ENCODE results near the gene SHB. TPM values are rescaled to one million over a fixed set of nuclear protein-coding genes. Genes with fewer than 3 reads are reported as not detected.

The SHB gene
- total RNA-seq, 4 donors from 2014 or later = 9.7 to 17.5 (median 14.2) TPM

DNA sequence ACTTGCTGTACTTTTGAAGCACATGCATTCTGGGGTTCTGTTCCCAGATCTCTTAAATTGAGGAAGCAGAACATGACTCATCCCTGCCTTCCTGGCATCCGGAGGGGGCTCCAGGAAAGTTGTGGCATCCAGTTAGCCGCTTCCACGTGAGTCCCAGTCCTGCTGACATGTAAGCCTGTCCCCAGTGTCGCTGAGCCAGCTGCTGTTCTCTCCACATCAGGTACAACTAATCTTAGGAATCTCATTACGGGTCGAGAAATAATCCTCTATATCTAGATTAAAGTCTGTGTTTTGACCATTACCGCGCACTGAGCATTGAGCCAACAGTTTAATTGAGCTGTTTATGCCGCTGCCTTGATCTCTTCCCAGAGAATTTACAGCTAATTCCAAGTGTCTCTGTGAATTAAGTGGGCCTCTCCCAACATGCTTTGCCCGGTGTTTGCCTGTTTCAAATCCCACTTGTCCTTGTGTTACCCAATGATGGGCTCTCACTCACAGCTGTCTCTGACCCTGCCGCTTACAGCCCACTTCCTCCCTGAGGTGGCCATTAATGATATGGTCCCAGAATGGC lies 10.5 kb upstream of the SHB start:
- Histone ChIP-seq H3K9me3 (no peaks in the 10 kb centered on the region), H3K36me3 (no peaks in the 10 kb centered on the region), H3K27me3 (no peaks in the 10 kb centered on the region), H3K4me3 (no peak overlapping the region), H3K27ac (peak overlapping the region in 1 of 4 donors; percentile 37), H3K4me1 (no peaks in the 10 kb centered on the region)
- ATAC-seq = peak; percentile 49
- no peak for TF ChIP-seq EP300 (IDR thresholded peaks at IDR 0.05)
- peak; percentile 27 for TF ChIP-seq POLR2AphosphoS5 (IDR thresholded peaks at IDR 0.05)
- WGBS, 2 donors (ENCODE audit: low coverage in 1 of 2) = 74 to 81% methylated on average over 5 to 7 of the region's 11 CpGs

DNA sequence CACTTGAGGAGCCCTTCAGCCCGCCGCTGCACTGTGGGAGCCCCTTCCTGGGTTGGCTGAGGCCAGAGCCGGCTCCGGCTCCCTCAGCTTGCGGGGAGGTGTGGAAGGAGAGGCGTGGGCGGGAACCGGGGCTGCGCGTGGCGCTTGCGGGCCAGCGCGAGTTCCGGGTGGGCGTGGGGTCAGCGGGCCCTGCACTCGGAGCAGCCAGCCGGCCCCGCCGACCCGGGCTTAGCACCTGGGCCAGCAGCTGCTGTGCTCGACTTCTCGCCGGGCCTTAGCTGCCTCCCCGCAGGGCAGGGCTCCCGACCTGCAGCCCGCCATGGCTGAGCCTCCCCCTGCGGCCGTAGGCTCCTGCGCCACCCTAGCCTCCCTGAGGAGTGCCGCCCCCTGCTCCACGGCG lies 6.2 kb upstream of the SHB start:
- TF ChIP-seq, protein P1, sequence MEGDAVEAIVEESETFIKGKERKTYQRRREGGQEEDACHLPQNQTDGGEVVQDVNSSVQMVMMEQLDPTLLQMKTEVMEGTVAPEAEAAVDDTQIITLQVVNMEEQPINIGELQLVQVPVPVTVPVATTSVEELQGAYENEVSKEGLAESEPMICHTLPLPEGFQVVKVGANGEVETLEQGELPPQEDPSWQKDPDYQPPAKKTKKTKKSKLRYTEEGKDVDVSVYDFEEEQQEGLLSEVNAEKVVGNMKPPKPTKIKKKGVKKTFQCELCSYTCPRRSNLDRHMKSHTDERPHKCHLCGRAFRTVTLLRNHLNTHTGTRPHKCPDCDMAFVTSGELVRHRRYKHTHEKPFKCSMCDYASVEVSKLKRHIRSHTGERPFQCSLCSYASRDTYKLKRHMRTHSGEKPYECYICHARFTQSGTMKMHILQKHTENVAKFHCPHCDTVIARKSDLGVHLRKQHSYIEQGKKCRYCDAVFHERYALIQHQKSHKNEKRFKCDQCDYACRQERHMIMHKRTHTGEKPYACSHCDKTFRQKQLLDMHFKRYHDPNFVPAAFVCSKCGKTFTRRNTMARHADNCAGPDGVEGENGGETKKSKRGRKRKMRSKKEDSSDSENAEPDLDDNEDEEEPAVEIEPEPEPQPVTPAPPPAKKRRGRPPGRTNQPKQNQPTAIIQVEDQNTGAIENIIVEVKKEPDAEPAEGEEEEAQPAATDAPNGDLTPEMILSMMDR (IDR thresholded peaks at IDR 0.05) = no peak
- TF ChIP-seq POLR2AphosphoS5 (IDR thresholded peaks at IDR 0.05) = no peak
- no peak for TF ChIP-seq POLR2A (IDR thresholded peaks at IDR 0.05)
- no peak for TF ChIP-seq EP300 (IDR thresholded peaks at IDR 0.05)
- Histone ChIP-seq H3K4me1 (peaks cover 0 to 2% (median 0%) of the 10 kb centered on the region in 3 donors), H3K9me3 (no peaks in the 10 kb centered on the region), H3K27me3 (no peaks in the 10 kb centered on the region), H3K36me3 (no peaks in the 10 kb centered on the region), H3K27ac (no peak overlapping the region), H3K4me3 (no peak overlapping the region)
- WGBS, 2 donors (ENCODE audit: low coverage in 1 of 2) = no CpG with 5 or more reads among the region's 34 CpGs
- ATAC-seq = no peak

- Histone ChIP-seq H3K27ac (no peak overlapping the region), H3K9me3 (no peaks in the 10 kb centered on the region), H3K36me3 (no peaks in the 10 kb centered on the region), H3K4me1 (peaks cover 0 to 10% (median 4%) of the 10 kb centered on the region in 3 donors), H3K27me3 (no peaks in the 10 kb centered on the region), H3K4me3 (no peak overlapping the region)
- no peak for TF ChIP-seq POLR2AphosphoS5 (IDR thresholded peaks at IDR 0.05)
- TF ChIP-seq POLR2A (IDR thresholded peaks at IDR 0.05) = no peak
- no peak for TF ChIP-seq EP300 (IDR thresholded peaks at IDR 0.05)
- TF ChIP-seq, protein P1 (IDR thresholded peaks at IDR 0.05) = no peak
- peak; percentile 27 for ATAC-seq
- WGBS, 2 donors (ENCODE audit: low coverage in 1 of 2) = 70 to 86% methylated on average over 2 to 5 of the region's 5 CpGs
Observed at GRCh38 chr9:38074441-38074961, 5.5 kb upstream of the SHB start.

- H3K27ac ChIP-seq = no peak overlapping the region
- no peaks in the 10 kb centered on the region for H3K36me3 ChIP-seq
- no peak overlapping the region for H3K4me3 ChIP-seq
- H3K9me3 ChIP-seq = no peaks in the 10 kb centered on the region
- no peaks in the 10 kb centered on the region for H3K27me3 ChIP-seq
- 58 to 76% methylated on average over 3 of the region's 3 CpGs for WGBS, 2 donors (ENCODE audit: low coverage in 1 of 2)
- TF ChIP-seq, protein P1 (IDR thresholded peaks at IDR 0.05) = no peak
- TF ChIP-seq EP300 (IDR thresholded peaks at IDR 0.05) (no peak), POLR2AphosphoS5 (IDR thresholded peaks at IDR 0.05) (no peak), POLR2A (IDR thresholded peaks at IDR 0.05) (no peak)
- no peak for ATAC-seq
- H3K4me1 ChIP-seq = peaks cover 0 to 10% (median 4%) of the 10 kb centered on the region in 3 donors
Observed at GRCh38 chr9:38073882-38074281, 4.9 kb upstream of the SHB start.

DNA sequence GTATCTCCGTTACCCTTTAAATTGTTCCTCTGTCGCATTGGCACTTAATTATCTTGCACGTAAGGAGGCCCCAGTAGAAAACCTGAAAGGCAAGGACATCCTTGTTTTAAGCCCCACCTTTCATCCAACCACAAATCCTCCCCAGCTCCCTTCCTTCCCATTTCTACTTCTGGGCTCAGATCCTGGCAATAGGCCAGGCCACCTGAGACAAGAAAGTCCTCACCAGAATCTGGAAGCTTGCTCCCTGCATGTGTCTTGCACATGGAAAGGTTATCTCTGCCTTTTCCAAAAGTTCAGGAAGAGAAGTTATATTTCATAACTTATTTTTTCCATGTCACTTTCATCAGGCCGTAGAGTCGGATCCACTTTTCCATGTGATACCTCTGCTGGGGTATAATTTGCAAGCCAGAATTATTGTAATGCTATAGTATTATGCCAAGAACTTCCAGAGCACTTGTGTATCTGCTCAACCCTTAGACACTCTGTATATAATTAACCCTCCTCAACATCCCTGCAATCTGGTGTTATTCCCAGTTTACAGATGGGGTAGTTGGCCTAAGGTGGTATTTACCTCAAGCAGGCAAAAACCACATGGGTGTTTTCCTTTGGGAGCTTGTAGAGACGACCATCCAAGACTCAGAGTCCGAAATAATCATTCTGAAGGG lies 2.6 kb upstream of the SHB start:
- peaks cover 0 to 30% (median 4%) of the 10 kb centered on the region in 3 donors for H3K4me1 ChIP-seq
- H3K36me3 ChIP-seq = no peaks in the 10 kb centered on the region
- no peak overlapping the region for H3K4me3 ChIP-seq
- TF ChIP-seq POLR2AphosphoS5 (IDR thresholded peaks at IDR 0.05) = no peak
- TF ChIP-seq POLR2A (IDR thresholded peaks at IDR 0.05) = no peak
- TF ChIP-seq EP300 (IDR thresholded peaks at IDR 0.05) = no peak
- TF ChIP-seq, protein P1 (IDR thresholded peaks at IDR 0.05) = no peak
- 56 to 62% methylated on average over 5 to 6 of the region's 7 CpGs for WGBS, 2 donors (ENCODE audit: low coverage in 1 of 2)
- H3K9me3 ChIP-seq = no peaks in the 10 kb centered on the region
- no peak for ATAC-seq
- no peaks in the 10 kb centered on the region for H3K27me3 ChIP-seq
- no peak overlapping the region for H3K27ac ChIP-seq
